ENCODE results near the gene CCDC33.
A peak's percentile ranks its signal among the peaks of the same experiment; 100 is the strongest.

CCDC33 gene

GRCh38 chr15:74370471-74370870 lies 134.3 kb downstream of the CCDC33 start:
- TF ChIP-seq CTCF (IDR thresholded peaks at IDR 0.05; ENCODE audit: insufficient read depth, missing control alignments) = no peak
- DNase-seq (ENCODE audit: insufficient read length, low spot score) (no peak), FAIRE-seq (no peak)

GRCh38 chr15:74373056-74373650 lies 137.0 kb downstream of the CCDC33 start:
- DNase-seq (ENCODE audit: insufficient read length, low spot score) (no peak), FAIRE-seq (no peak)
- TF ChIP-seq CTCF (IDR thresholded peaks at IDR 0.05; ENCODE audit: insufficient read depth, missing control alignments) = no peak

- DNase-seq (ENCODE audit: insufficient read length, low spot score) (peak; percentile 99), FAIRE-seq (no peak)
- TF ChIP-seq CTCF (IDR thresholded peaks at IDR 0.05; ENCODE audit: insufficient read depth, missing control alignments) = peak; percentile 93
Observed at GRCh38 chr15:74373731-74374647, 137.9 kb downstream of the CCDC33 start.

GRCh38 chr15:74374648-74375302 lies 138.6 kb downstream of the CCDC33 start:
- no peak for FAIRE-seq
- TF ChIP-seq CTCF (IDR thresholded peaks at IDR 0.05; ENCODE audit: insufficient read depth, missing control alignments) = no peak

GRCh38 chr15:74375303-74375693 lies 139.2 kb downstream of the CCDC33 start:
- no peak for FAIRE-seq
- peak; percentile 84 for TF ChIP-seq CTCF (IDR thresholded peaks at IDR 0.05; ENCODE audit: insufficient read depth, missing control alignments)
- DNase-seq (ENCODE audit: insufficient read length, low spot score) = peak; percentile 75

More at GRCh38 chr15:74374648-74375302, 138.6 kb downstream of the CCDC33 start:
- DNase-seq (ENCODE audit: insufficient read length, low spot score) = no peak

- DNase-seq (ENCODE audit: insufficient read length, low spot score) (no peak), FAIRE-seq (no peak)
- TF ChIP-seq CTCF (IDR thresholded peaks at IDR 0.05; ENCODE audit: insufficient read depth, missing control alignments) = no peak
Observed at GRCh38 chr15:74376226-74376625, 140.1 kb downstream of the CCDC33 start.

Data from D721Med (cell line).